ENCODE measurements around the gene SH3BGRL3.
A peak's percentile ranks its signal among the peaks of the same experiment; 100 is the strongest.

SH3BGRL3 gene

GRCh38 chr1:26278303-26278702, 1.6 kb upstream of the SH3BGRL3 start:
- no peak for DNase-seq

DNA sequence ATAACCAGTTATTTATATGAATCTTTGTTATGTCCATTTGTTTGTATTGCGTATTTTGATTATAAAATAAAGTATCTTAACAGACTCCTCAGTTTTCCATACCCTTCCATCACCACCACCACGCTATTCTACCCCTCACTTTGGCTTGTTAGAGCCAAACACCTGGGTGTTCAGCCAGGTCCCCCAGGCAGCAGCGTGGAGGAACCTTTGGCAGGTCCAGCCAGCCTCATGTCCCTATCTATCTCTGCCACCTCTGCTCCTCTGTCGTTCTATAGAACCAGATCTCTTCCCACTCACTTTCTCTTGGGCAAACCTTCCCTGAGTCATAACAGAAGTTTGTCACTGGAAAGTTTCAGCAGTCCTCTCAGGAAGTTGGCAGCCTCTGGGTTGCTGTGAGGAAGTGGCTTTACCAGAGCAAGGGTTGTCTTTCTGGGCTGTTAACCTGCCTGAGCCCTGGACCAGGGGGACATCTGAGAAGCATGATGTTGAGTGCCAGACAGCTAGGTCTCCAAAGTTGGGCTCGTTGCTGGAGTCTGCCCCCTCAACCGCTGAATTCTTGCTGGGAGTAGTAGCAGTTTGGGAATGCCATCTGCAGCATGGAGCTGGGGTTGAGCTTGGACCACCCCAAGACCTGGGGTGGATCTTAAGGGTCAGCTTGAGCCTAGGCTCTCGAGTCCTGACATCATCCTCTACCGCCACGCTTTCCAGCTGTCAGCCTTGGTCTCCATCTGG, 996 bp upstream of the SH3BGRL3 start:
- DNase-seq: peak; percentile 39

DNA sequence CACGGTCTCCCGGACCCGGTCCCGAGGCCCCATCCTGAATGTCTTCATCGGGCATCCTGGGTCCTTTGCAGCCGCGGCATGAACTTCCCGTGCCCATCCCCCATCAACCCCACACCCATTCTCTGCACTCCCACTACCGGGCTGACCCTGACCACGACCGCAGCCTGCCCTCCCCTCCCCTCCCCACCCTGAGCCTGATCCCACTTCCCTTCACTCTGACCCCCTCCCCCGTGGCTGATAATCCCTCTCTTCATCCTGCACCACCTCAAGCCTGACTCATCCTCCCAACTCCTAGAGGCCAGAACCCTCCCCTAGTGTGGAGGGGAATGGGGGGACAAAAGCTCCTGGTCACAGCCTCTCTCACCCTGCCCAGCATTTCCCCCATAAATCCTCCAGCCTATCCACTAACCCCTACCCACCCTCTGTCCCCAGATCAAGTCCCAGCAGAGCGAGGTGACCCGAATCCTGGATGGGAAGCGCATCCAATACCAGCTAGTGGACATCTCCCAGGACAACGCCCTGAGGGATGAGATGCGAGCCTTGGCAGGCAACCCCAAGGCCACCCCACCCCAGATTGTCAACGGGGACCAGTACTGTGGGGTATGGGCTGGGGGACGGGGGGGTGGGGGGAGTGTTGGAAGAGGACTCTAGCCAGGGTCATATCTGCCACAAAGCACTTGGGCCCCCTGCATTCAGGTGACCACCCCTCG, 602 bp downstream of the SH3BGRL3 start:
- DNase-seq: no peak

DNA sequence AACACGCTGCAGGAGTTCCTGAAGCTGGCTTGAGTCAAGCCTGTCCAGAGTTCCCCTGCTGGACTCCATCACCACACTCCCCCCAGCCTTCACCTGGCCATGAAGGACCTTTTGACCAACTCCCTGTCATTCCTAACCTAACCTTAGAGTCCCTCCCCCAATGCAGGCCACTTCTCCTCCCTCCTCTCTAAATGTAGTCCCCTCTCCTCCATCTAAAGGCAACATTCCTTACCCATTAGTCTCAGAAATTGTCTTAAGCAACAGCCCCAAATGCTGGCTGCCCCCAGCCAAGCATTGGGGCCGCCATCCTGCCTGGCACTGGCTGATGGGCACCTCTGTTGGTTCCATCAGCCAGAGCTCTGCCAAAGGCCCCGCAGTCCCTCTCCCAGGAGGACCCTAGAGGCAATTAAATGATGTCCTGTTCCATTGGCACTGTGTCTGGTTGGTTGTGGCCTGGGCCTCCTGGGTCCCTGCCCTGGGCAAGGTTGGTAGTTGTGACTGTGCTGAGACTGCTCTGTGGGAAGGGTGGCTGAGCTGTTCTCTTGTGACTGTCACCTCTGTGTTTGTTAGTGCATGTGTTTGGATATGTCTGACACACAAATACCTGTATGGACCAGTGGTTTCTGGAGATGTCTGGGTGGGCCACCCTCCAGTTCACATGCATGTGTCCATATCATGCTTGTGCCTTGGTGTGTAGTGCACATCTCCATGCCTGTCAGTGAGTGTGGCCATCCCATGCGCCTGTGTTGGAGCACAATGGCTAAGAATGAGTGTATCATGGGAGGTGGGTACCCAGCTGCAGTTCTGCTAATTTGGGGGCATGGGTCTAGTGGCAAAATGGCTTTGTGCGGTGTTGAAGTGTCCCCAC, 1.4 kb downstream of the SH3BGRL3 start:
- no peak for DNase-seq

- no peak for DNase-seq
Observed at GRCh38 chr1:26281971-26282370, 2.1 kb downstream of the SH3BGRL3 start.

GRCh38 chr1:26282401-26282918, 2.6 kb downstream of the SH3BGRL3 start:
- DNase-seq: no peak

DNA sequence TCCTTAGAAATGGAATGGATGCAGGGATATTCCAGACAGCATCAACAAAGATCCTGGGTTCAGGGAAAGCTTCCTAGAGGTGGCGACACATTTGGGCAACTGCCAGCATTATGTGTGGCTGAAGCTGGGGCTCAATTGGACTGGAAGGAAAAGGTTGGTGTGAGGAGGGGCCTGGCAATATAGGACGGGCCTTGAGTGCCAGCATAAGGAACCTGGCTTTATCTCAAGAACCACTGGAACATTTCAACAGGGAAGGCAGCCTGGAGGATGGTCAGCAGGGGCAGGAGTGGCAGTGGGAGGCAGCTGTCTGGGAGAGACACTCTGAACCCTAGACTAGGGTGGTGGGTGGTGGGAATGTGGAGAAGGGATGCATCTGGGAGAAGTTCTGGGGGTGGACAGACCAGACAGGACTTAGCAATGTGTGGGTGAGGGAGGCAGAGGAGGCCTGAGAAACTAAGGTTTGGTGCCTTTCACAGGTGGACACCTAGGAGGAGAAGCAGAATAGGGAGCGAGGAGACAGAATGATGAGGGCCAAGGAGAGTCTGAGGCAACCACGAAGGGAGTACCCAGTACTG, 3.5 kb downstream of the SH3BGRL3 start:
- no peak for DNase-seq

- DNase-seq: no peak
Observed at GRCh38 chr1:26283871-26284596, 4.1 kb downstream of the SH3BGRL3 start.

- peak; percentile 92 for DNase-seq
Observed at GRCh38 chr1:26284597-26285347, 4.9 kb downstream of the SH3BGRL3 start.

GRCh38 chr1:26285366-26286063, 5.6 kb downstream of the SH3BGRL3 start:
- DNase-seq: peak; percentile 39

DNA sequence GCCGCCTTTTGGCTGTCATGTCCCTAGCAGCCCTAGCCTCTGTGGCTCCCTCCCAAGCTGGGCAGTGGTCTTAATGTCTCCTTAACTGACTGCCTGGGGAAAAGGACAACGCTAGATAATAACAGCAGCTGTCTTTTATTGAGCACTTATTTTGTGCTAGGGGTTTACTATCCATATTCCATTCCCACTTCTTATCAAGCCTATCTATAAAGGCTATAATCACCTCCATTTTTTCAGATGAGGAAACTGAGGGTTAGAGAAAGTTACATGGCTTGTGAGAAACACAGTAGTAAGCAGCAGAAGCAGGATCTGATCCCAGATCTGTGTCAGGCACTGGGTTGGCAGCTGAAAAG, 6.2 kb downstream of the SH3BGRL3 start:
- DNase-seq: no peak

DNA sequence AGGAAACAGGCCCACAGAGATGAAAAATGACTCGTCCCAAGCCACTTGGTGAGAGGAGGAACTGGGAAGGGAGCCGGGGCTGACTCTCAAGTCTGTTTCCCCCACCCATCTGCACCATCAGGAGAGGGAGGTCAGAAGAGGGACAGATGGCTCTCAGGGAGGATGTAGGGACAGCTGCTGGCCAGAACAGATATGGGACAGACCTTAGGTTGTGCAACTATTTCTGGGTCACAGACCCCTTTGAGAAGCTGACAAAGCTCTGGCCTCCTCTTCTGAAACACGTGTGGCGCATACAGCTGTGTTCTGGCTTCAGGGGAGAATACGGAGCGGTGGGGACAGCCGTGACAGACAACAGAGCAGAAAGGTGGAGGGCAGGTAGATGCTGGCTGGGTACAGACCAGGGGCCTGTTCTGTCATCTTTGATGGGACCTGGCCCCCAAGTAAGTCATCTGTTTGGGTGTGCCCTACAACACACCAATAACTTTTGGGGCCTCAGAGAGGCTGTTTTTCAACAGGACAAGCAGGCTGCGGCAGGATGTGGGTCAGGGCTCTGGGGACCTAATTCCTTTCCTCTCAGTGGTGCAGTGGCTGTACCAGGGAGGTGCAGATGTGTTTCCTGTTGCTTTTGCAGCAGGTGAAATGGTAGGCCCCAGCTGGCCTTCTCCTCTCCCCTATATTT, 7.3 kb downstream of the SH3BGRL3 start:
- DNase-seq: peak; percentile 80

DNA sequence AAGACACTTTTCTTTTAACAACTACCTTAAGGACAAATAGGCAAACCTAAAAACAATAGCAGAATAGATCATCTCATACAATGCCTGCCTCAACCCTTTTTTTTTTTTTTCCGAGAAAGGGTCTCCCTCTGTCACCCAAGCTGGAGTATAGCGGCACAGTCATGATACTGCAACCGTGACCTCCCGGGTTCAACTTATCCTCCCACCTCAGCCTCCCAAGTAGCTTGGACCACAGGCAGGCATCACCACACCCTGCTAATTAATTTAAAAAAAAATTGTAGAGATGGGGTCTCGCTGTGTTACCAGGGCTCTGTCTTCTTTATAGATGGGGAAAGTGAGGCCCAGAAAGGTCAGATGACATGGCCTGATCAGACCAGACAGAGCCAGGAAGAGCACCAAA, 7.9 kb downstream of the SH3BGRL3 start:
- DNase-seq: no peak

GRCh38 chr1:26288311-26288941, 8.5 kb downstream of the SH3BGRL3 start:
- DNase-seq: peak; percentile 48

- DNase-seq: peak; percentile 41
Observed at GRCh38 chr1:26289158-26290059, 9.5 kb downstream of the SH3BGRL3 start.

GRCh38 chr1:26290122-26290881, 10.4 kb downstream of the SH3BGRL3 start:
- peak; percentile 26 for DNase-seq

DNA sequence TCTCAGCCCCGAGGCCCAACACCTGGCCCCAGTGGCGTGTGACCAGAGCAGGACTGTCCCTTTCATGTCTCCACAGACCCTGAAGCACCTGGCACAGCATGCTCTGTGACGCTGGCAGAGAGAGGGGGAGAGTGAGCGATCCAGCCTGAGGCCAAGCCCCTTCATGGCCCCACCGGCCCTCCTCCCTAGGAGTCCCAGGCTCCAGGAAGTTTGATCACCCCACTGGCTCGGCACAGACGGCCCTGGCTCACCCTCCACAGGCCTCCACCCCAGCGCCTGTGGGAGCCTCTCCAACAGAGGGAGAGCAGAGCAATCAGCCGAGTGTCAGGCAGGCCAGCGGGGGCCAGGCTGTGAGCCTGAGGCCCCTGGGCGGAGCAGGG, 11.0 kb downstream of the SH3BGRL3 start:
- no peak for DNase-seq

DNA sequence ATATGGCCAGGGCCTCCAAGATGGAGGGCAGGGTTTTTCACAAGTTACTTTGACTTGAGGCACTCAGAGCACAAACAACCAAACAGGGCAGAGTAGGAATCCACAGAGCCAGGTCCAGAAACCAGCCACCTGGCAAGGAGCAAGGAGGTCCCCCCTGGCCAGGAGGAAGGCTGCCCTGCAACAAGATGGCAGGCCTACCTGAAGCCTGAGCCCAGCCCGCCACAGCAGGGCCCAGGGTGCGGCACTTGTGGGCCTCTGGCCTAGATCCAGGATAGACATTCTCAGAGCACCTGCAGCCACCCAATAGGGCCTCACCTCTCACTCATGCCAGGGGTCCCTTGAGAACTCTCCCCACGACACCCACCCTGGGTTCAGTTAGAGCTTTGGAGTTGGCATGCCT, 11.5 kb downstream of the SH3BGRL3 start:
- no peak for DNase-seq
